Ovary (tissue), 3 donors: ENCODE data around the gene RBM8A.

Experiments
- CTCF ChIP-seq, 3 donors: fragments of 450-650 bp in 2 of 3; fragments of 200-600 bp in 1 of 3; IDR thresholded peaks; one replicate each; pipeline versions ENCODE4 v1.5.1 to v1.8.0; 2016 to 2022; ENCODE audit warnings: antibody characterized with exemption in 3 of 3, mild to moderate bottlenecking in 1 of 3
- POLR2A ChIP-seq: fragments of 450-650 bp; IDR thresholded peaks from one replicate; pipeline ENCODE4 v1.6.1; 2017; ENCODE audit warnings: antibody characterized with exemption, mild to moderate bottlenecking, moderate library complexity
- donor health status: DM: no; HTN: no; CAD: no.

GRCh38 chr1:145887631-145888030 is 39.7 kb downstream of the RBM8A start:
- TF ChIP-seq CTCF (IDR thresholded peaks at IDR 0.05) = no peak
- no peak for TF ChIP-seq POLR2A
